ENCODE measurements around the gene BAD.
"Not testable (repeated sequence)": the region's sequence is repeated elsewhere in the genome, so short reads cannot be mapped to it uniquely, and the experiment has no call there.

Gene BAD

DNA sequence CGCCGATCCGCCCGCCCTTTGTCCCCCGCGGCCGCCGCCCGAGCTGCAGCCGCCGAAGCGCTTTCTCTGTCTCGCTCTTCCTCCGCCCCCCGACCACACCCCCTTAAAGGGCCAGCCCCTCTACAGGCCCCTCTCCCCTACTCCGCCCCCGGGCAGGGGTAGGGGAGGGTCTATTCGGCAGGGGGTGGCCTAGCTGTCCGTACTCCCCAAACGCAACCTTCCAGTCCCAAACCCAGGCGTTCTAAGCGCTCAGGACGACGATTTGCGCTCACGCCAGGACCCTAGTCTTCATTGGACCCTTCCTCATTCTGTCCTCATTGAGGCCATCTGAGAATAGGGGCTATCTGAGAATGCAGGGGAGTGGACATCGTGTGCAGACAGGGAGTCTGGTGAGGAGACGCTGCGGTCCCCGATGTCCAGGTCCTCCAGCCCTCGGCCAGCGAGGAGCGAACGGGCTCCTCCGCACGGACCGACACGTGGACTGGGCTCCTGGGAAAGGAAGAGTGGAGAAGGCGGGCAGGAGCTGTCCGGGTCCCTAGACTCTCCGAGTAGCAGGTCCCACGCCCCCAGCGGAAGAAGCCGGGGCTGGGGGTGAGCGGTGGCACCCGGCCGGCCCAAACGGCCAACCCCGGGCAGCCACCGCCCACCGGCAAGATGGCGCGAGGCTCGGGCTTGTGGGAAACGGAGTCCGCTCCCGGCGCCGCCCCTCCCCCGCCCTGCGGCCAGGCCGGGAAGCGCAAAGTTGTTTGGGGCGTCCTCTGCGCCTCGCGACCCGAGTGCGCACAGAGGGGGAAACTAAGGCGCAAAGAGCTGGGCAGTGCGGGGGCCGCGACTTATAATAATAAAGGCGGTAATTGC is 37.4 kb downstream of the BAD start, which contains the start of gene PPP1R14B:
Gene PPP1R14B (minus strand): TSS at position 73 of the 858 bp plus-strand sequence. CDS start 270 bp downstream, outside the sequence.
- DNase-seq (ENCODE audit: low read depth in 2 of 2, low spot score in 1 of 2): peak in 1 of 2 donors; percentile 71

DNA sequence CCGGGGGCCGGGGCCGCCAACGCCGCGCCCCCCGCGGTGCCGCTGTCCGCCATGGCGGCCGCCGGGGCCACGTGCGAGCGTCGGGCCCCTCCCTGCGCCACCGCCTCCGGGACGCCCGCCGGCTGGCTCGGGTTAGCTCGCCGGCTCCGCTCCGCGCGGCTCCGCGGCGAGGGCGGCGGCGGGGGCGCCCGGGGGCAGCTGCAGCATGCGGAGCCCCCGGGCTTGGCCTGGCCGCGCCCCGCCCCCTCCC is 37.9 kb downstream of the BAD start:
- not testable (repeated sequence) for DNase-seq (ENCODE audit: low read depth in 2 of 2, low spot score in 1 of 2)

DNA sequence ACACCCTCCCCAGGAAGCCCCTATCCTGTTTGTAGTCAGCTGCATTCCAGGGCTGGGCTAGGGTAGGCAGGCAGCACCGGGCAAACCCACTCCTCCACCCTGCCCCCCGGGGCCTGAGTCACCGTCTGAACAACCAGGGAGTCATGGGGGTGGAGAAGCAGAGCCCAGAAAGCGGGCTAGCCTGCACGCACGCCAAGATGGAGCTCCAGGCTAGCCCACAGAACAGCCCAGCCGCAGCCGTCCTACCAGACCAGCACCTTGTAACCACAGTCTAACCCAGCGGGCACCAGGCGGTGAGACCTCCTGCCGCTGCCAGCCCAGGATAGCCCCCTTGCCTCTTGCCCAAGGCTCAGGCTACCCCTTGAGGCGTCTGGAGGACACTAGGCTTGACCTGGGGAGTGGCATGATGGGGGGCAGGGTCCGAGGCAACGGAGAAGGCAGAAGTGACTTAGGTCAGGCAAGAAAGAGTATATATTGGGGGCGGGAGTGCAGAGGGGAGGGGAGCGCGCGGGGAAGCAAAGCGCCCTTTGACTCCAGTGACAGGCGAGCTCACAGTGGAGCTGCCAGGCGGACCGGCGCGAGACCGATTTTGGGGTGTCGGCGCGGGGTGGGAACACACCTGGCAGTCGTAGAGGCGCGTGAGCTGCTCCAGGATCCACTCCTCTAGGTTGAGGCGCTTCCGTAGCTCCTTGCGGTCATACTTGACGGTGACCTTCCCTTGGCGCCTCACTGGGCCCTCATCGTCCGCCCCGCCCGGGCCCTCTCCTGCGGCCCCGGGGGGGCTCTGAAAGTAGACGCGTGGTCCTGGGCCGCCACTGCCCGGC is 38.5 kb downstream of the BAD start:
- peak in 1 of 2 donors; percentile 82 for DNase-seq (ENCODE audit: low read depth in 2 of 2, low spot score in 1 of 2)

DNA sequence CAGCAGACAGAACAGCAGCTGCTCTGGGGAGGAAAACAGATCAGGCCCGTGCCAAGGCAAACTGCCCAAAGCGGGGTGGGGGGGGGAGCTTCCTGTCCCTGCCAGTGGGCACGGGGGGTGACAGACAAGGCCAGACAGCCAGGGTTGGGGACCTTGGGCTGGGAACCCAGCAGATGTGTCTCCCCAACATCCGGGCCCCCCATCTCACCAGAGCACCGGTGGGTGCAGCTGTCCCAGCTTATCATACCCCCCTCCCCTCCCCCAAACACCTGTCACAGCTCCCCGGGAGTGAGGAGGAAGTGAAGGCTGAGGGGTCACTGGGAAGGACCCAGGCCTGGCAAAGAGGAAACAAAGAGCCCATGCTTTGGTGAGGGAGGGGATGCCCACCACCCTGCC is 39.1 kb downstream of the BAD start:
- no peak for DNase-seq (ENCODE audit: low read depth in 2 of 2, low spot score in 1 of 2)

DNA sequence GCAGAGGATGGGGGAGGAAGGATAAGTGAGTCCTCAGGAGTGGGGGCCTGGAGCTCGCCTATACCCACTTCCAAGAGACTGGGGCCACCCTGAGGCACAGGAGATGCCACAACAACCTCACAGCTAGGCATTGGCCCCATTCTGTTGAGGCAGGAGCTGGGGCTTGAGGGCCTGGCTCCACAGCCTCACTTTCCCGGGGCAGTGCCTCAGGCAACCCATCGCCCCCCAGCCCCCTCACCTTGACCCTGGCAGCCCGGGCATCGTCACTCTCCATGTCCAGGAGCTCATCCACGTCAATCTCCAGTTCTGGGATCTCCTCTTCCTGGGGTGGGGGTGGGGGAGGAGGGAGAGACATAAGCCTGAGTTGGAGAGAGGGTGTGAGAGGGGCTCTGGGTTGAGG is 39.5 kb downstream of the BAD start:
- no peak for DNase-seq (ENCODE audit: low read depth in 2 of 2, low spot score in 1 of 2)

DNA sequence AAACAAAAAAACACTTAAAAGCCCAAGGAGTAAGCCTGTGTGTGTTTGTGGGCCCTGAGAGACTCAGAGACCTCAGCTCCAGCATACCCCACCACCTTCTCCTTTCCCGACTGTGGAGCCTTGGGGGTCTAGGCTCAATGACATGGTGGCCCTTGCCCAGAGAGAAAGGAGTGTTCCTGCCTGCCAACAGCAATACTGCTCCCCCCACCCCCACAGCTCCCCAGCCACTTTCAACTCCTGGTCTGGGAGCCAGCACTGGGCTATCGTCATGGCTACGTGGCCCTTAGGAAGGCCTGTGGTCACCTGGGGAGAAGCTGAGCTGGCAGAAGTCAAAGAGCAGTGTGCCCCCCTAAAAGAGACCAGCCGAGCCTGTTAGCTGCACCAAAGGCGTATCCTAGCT is 40.4 kb downstream of the BAD start:
- DNase-seq (ENCODE audit: low read depth in 2 of 2, low spot score in 1 of 2): no peak

DNA sequence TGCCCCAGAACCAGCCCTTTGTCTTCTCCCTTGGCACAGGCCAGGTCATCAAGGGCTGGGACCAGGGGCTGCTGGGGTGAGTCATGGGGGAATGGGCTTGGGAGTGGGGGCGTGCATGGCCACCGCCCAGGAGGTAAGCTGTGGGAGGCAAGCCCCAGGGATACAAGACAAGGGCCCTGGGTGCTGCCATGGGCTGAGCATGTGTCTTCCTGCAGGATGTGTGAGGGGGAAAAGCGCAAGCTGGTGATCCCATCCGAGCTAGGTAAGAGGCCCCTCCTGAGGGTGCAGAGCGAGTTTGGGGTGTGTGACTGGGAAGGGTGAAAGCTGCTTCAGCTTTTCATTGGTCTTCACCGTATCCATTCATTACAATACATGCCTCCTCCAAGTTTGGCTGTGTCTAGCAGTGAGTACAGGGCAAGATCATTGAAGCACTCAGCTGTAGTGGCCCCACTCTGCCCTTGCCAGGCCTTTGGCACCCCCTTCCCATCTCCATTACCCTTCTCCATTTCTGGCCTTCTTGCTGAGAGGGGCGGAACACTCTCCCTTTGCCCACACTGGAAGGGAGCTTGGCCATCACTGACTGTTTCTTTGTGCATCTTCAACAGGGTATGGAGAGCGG is 41.1 kb downstream of the BAD start:
- no peak for DNase-seq (ENCODE audit: low read depth in 2 of 2, low spot score in 1 of 2)

DNA sequence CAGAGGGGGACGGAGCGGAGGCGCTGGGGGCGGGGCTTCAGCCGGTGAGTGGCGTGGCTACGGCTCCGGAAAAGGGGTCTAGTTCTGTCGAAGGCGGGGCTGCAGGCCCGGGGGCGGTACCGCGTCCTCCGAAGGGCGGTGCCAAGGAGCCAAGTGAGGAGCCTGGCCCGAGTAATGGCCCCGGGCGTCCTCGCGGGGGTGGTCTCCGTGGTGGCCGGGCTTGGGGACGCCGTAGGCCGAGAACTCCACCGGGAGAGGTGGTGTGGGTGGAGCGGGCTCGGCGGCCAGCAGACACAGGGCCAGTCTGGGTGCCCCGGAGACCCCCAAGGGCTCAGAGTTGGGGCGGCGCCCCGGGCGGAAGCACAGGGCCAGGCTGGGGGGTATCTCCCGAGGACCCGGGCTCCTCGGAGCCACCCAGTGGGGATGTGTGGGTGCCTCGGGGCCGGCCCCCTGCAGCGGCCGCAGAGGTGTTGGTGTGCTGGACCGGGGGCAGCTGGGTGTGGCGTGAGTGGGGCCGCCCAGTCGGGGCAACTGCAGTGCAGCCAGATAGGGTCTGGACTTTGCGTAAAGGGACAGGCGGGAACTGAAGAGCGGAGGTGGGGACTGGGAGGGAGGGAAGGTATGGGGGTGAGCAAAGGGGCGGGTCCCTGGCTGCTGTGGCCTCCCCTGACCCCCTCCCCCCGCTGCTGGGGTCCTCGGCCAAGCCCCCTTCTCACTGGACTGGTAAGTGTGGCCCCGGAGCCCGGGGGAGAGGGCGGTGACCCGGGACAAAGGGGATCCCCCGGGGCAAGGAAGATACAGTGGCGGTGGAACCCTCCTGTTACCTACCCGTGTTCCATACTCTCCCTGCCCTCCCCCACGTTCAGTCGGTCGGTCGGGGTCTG is 42.7 kb downstream of the BAD start:
- DNase-seq (ENCODE audit: low read depth in 2 of 2, low spot score in 1 of 2): peak in 1 of 2 donors; percentile 100

DNA sequence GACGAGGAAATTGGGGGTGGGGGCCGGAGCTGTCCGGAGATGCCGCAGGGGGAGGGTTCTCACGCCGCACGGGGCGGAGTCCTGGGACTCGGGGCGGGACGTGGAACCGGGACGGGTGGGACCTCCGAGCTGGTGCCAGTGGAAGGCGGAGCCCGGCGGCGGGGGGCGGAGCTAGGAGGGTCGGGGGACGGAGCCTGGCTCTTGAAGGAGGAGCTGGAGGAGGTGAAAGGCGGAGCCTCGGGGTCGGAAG is 43.3 kb downstream of the BAD start:
- peak in 1 of 2 donors; percentile 98 for DNase-seq (ENCODE audit: low read depth in 2 of 2, low spot score in 1 of 2)

DNA sequence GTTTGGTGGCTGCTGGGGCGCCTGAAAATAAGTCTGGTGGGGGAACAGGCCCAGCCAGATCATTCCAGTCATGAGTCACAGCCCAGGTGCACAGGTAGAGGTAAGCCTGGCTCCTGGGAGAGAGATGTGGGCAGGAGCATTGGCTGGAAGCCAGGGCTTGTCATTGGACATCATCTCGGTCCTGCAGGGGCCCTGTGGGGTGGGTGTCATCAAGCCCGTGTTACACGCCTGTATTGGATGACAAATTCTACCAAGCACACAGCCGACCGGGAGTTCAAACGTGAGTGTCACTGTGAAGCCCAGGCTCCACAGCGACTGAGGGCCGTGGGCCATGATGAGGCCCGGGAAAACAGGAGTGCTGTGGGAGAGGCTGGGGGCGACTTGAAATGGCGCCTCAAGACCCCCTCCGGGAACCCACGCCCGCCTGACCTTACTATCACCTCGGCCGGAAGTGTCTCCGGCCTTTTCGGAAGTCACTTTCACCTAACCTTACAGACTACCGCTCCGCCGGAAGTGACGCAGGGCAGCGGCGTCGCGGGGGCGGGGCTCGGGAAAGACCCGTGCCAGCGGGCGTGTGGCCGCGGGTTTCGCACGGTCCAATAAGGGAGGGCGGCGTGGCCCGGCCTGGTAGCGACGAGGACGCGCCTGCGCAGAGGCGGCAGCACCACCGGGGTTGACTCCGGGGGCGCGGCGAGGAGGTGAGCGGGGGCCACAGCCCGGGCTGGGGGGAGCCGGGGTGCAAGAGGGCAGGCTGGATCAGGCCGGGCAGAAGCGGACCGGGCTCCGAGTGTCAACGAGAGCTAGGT is 43.8 kb downstream of the BAD start, which contains the start of gene FKBP2:
Gene FKBP2 (plus strand): TSS at position 661 of the 806 bp plus-strand sequence. CDS start 1,293 bp downstream, outside the sequence.
- DNase-seq (ENCODE audit: low read depth in 2 of 2, low spot score in 1 of 2): peak; percentile 92 to 97

DNA sequence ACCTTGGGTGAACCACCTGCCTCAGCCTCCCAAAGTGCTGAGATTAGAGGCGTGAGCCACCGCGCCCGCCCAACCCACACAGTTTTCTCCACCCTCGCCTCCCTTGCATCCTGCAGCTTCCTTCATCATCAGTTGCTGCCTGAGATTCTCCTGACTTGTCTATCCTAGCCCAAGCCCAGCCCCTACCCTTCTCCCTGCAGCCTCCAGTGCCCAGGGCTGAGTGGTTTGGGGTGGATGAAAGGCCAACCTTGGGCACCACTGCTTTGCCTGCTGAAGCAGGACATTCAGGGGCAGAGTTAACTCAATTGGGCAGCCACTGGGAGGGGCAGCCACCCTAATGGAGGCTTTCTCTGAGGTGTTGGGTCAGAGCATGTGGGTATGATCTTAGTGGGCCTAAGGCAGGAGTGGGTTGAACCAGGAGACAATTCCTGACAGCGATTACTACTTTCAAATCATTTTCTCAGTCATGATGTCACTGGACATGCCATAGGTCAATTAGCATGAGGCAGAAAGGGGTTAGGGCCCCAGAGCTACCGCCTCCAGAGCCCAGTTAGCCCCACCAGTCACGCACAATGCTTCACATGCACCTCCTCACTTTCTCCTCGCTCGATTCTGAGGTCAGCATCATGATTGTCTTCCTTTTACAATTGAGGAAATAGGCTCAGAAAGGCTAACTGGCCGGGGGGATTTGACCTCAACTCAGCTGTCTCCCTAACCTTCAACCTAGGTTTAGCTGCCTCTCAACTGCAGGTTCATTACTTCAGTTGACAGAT is 44.6 kb downstream of the BAD start:
- DNase-seq (ENCODE audit: low read depth in 2 of 2, low spot score in 1 of 2): no peak

DNA sequence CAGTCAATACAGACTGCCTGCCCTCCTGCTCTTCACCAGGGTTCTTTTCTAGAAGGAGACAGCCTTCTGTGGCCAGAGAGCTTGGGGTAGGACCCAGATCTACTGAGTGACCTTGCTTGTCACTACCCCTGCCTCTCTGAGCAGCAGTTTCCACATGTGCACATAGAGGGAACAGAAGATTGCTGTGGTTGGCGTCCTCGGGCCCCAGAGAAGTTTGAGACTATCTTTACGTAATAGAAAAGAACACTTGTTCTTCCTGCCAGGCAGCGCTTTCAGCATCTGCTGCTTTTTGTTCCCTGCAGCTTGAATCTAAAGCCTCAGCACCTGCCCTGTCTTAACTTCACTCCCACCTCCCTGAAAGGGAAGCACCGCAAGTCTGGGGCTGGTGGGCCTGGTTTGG is 45.5 kb downstream of the BAD start:
- no peak for DNase-seq (ENCODE audit: low read depth in 2 of 2, low spot score in 1 of 2)

DNA sequence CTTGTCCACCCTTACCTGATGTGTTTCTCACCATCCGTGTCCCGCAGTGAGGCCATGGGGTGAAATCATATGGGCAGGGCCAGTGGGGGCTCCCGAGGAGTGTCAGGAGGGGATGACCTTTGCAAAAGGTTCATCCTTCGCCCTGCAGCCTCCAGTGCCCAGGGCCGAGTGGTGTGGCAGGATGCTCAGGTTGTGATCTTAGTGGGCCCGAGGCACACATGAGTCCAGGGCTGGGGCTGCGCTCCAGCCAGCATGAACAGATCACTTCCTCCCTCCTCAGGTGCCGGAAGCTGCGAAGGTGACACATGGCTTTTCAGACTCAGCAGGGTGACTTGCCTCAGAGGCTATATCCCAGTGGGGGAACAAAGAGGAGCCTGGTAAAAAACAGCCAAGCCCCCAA is 46.4 kb downstream of the BAD start:
- no peak for DNase-seq (ENCODE audit: low read depth in 2 of 2, low spot score in 1 of 2)

DNA sequence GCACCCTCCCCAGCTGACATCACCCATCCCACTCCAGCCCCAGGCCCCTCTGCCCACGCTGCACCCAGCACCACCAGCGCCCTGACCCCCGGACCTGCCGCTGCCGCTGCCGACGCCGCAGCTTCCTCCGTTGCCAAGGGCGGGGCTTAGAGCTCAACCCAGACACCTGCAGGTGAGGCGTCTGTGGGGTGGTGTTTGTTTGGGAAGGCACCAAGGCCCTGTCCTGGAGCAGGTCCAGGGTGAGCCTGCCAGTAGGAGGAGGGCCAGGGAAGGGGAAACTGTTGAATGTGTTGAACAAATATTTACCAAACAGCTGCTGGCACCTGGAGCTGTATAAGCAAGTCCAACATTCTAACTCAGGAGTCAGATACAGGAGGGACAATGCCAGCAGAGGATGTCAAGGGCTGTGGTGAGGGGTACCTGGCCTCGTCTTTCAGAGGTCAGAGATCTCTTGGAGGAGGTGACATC is 46.9 kb downstream of the BAD start:
- DNase-seq (ENCODE audit: low read depth in 2 of 2, low spot score in 1 of 2): no peak

DNA sequence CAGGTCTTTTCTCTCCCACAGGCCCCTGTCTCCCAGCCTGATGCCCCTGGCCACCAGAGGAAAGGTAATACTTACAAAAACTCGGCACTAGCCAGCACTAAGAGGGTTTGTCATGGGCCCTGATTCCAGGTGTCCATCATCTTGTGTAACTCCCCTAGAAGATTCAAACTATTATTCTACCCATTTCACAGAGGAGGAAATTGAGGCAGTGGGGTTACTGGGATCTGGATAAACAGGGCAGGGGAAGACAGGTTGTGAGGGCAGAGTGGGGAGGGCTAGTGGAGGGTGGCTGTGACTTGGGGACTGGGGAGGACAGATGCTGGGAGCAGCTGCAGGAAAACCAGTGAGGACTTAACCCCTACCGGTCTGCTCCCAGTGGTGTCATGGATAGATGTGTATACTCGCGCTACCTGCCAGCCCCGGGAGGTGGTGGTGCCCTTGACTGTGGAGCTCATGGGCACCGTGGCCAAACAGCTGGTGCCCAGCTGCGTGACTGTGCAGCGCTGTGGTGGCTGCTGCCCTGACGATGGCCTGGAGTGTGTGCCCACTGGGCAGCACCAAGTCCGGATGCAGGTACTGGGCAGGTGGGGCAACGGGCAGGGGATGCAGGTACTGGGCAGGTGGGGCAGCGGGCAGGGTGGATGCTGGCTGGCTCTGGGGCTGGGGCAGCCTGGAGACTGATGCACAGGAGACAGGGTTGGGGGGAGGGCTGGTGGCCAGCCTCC is 48.9 kb downstream of the BAD start:
- DNase-seq (ENCODE audit: low read depth in 2 of 2, low spot score in 1 of 2): no peak

DNA sequence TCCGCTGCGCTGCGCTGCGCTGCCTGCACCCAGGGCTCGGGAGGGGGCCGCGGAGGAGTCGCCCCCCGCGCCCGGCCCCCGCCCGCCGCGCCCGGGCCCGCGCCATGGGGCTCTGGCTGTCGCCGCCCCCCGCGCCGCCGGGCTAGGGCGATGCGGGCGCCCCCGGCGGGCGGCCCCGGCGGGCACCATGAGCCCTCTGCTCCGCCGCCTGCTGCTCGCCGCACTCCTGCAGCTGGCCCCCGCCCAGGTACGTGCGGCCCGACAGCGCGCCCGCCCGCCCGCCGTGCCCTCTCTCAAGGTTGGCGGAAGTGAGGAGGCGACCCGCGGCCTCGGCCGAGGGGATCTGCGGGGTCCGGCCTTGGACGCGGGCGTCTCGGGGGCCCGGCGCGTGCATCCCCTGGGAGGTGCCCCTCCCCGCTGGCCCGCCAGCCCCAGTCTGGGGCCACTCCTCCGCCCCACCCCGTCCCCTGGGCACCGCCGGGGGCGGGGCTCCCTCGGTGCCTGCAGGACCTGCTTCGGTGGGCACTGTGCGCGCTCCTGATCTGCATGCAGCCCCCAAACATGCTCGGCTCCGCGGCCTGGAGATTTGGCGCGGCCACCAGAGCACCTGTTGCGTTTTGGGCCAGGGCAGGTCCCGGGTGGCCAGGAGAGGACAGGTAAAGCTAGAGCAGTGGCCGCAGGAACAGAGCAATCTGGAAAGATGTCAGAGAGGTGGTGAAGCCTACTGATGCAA is 49.7 kb downstream of the BAD start:
- no peak for DNase-seq (ENCODE audit: low read depth in 2 of 2, low spot score in 1 of 2)

DNA sequence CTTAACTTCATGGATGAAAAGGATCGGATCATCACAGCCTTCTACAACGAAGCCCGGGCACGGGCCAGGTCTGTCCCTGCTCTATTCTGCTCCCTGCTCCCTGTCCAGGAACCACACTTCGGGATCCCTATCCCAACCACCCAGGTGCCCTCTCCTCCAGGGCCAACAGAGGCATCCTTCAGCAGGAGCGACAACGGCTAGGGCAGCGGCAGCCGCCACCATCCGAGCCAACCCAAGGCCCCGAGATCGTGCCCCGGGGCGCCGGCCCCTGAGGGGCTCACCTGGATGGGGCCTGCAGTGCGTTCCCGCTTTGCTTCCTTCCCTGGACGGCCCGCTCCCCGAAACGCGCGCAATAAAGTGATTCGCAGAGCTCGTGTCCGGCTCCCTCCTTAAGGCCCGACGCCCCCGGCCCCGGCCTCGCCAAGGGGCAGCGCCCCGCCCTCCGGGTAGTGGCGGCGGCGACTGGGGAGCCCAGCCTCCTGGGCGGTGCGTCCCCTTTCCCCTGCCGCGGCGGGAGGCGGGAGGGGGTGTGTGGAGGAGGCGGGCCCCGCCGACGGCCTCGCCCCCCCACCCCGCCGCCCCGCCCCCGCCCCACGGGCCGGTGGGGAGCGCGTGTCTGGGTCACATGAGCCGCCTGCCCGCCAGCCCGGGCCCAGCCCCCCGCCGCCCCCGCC is 50.4 kb downstream of the BAD start, which contains the start of gene VEGFB:
Gene VEGFB (plus strand): TSS at position 672 of the 674 bp plus-strand sequence. CDS start 250 bp downstream, outside the sequence.
- DNase-seq (ENCODE audit: low read depth in 2 of 2, low spot score in 1 of 2): peak in 1 of 2 donors; percentile 58
